Lower leg skin (tissue), 3 donors: ENCODE data around the gene PEAR1.

ENCODE experiments used
- POLR2A ChIP-seq, 2 donors: fragments of 450-650 bp; IDR thresholded peaks; one replicate each; pipeline ENCODE4 v1.6.1; 2016 to 2017; ENCODE audit warnings: antibody characterized with exemption in 2 of 2, mild to moderate bottlenecking in 1 of 2, moderate library complexity in 1 of 2
- TF ChIP-seq, protein P1 (sequence below), 3 donors: fragments of 450-650 bp; IDR thresholded peaks; one replicate each; pipeline ENCODE4 v1.5.1; 2016; ENCODE audit warnings: antibody characterized with exemption in 3 of 3, mild to moderate bottlenecking in 3 of 3, moderate library complexity in 2 of 3

DNA sequence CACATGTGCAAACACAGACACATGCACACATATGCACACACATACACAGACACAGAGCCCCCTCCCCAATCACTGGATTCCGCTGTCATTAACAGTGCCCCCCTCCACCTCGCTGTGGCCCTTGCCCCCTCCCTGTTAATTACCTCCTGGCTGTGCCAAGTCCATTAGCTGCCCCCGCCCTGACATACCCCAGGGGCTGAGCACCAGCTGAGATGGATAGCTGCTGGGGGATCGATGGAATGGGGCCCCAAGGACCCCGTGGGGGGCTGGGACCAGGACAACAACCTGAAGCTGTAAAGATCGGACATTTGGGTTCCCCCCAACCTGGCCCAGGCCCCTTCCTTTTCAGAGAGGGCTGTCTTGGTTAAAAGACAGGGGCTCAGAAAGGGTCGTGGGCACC, 9.6 kb upstream of the PEAR1 start:
- TF ChIP-seq POLR2A (IDR thresholded peaks at IDR 0.05): no peak
- TF ChIP-seq, protein P1, sequence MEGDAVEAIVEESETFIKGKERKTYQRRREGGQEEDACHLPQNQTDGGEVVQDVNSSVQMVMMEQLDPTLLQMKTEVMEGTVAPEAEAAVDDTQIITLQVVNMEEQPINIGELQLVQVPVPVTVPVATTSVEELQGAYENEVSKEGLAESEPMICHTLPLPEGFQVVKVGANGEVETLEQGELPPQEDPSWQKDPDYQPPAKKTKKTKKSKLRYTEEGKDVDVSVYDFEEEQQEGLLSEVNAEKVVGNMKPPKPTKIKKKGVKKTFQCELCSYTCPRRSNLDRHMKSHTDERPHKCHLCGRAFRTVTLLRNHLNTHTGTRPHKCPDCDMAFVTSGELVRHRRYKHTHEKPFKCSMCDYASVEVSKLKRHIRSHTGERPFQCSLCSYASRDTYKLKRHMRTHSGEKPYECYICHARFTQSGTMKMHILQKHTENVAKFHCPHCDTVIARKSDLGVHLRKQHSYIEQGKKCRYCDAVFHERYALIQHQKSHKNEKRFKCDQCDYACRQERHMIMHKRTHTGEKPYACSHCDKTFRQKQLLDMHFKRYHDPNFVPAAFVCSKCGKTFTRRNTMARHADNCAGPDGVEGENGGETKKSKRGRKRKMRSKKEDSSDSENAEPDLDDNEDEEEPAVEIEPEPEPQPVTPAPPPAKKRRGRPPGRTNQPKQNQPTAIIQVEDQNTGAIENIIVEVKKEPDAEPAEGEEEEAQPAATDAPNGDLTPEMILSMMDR (IDR thresholded peaks at IDR 0.05): no peak
